Glutamatergic neuron (in vitro differentiated cells): ENCODE measurements around the gene EHMT2. TPM values are rescaled to one million over a fixed set of nuclear protein-coding genes. Genes with fewer than 3 reads are reported as not detected.
A peak's percentile ranks its signal among the peaks of the same experiment; 100 is the strongest.
"Not testable (repeated sequence)": the region's sequence is repeated elsewhere in the genome, so short reads cannot be mapped to it uniquely, and the experiment has no call there.

Experiments used
- DNase-seq: peaks from one replicate; pipeline ENCODE4 v3.0.0; 2022
- H3K27ac Mint-ChIP-seq: one replicate; pipeline ENCODE4 v1.8.0; 2020; ENCODE audit warnings: mild to moderate bottlenecking, mixed read lengths, inconsistent platforms; ENCODE audit not compliant: unreplicated experiment
- H3K27me3 Mint-ChIP-seq: one replicate; pipeline ENCODE4 v1.8.0; 2020; ENCODE audit warnings: mild to moderate bottlenecking, moderate library complexity, mixed read lengths, inconsistent platforms; ENCODE audit not compliant: unreplicated experiment
- H3K36me3 Mint-ChIP-seq: one replicate; pipeline ENCODE4 v1.8.0; 2020; ENCODE audit warnings: mild to moderate bottlenecking, mixed read lengths, inconsistent platforms; ENCODE audit not compliant: unreplicated experiment
- H3K4me1 Mint-ChIP-seq: one replicate; pipeline ENCODE4 v1.8.0; 2020; ENCODE audit warnings: mild to moderate bottlenecking, low read depth, mixed read lengths, inconsistent platforms; ENCODE audit not compliant: unreplicated experiment
- H3K4me3 Mint-ChIP-seq: one replicate; pipeline ENCODE4 v1.8.0; 2020; ENCODE audit warnings: mild to moderate bottlenecking, mixed read lengths, inconsistent platforms; ENCODE audit not compliant: unreplicated experiment
- H3K9me3 Mint-ChIP-seq: one replicate; pipeline ENCODE4 v1.8.0; 2020; ENCODE audit warnings: mild to moderate bottlenecking, moderate library complexity, mixed read lengths, inconsistent platforms; ENCODE audit not compliant: unreplicated experiment
- total RNA-seq: library from RNA; stranded (reverse); fragmentation: NEBNext Ultra II Directional; extraction: Animal tissue kit (Norgen Biotek cat#: 25700); gene quantifications from one replicate; pipeline ENCODE4 v1.2.1, GENCODE V29; 2021; ENCODE audit not compliant: unreplicated experiment
- TF ChIP-seq, protein P1 (sequence below): fragments of 200-600 bp; sonication (generic); IDR thresholded peaks from one replicate; pipeline ENCODE4 v1.5.0; 2021; ENCODE audit not compliant: partially characterized antibody, unreplicated experiment

The EHMT2 gene
- total RNA-seq, 1 donor from 2014 or later: 113 TPM

- Mint-ChIP-seq H3K4me1 (no peaks in the 10 kb centered on the region), H3K4me3 (peak overlapping the region; percentile 11), H3K27me3 (no peaks in the 10 kb centered on the region), H3K27ac (no peak overlapping the region), H3K9me3 (no peaks in the 10 kb centered on the region), H3K36me3 (no peaks in the 10 kb centered on the region)
- no peak for DNase-seq
- TF ChIP-seq, protein P1, sequence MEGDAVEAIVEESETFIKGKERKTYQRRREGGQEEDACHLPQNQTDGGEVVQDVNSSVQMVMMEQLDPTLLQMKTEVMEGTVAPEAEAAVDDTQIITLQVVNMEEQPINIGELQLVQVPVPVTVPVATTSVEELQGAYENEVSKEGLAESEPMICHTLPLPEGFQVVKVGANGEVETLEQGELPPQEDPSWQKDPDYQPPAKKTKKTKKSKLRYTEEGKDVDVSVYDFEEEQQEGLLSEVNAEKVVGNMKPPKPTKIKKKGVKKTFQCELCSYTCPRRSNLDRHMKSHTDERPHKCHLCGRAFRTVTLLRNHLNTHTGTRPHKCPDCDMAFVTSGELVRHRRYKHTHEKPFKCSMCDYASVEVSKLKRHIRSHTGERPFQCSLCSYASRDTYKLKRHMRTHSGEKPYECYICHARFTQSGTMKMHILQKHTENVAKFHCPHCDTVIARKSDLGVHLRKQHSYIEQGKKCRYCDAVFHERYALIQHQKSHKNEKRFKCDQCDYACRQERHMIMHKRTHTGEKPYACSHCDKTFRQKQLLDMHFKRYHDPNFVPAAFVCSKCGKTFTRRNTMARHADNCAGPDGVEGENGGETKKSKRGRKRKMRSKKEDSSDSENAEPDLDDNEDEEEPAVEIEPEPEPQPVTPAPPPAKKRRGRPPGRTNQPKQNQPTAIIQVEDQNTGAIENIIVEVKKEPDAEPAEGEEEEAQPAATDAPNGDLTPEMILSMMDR: no peak
Observed at GRCh38 chr6:31915756-31916155, 18.3 kb upstream of the EHMT2 start.

DNA sequence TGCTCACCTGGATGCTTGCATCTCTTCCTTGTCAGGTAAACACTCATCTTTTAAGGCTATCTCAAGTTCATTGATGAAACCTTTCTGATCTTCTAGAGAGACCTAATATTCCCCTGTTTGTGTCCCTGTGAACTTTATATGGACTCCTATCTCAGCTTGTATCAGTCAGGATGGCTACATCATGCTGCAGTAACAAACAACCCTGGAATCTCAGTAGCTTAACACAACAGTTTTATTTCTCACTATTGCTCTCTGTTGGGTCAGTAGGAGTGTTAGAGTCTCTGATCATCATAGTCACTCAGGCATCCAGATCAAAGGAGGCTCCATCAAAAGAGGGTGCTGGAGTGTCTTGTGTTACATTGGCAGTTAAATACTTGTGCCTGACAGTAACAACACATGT, 17.9 kb upstream of the EHMT2 start:
- no peak overlapping the region for H3K4me3 Mint-ChIP-seq
- H3K27ac Mint-ChIP-seq: no peak overlapping the region
- no peaks in the 10 kb centered on the region for H3K4me1 Mint-ChIP-seq
- H3K9me3 Mint-ChIP-seq: no peaks in the 10 kb centered on the region
- no peaks in the 10 kb centered on the region for H3K27me3 Mint-ChIP-seq
- TF ChIP-seq, protein P1: no peak
- DNase-seq: no peak
- no peaks in the 10 kb centered on the region for H3K36me3 Mint-ChIP-seq

GRCh38 chr6:31911826-31912585, 14.5 kb upstream of the EHMT2 start:
- H3K36me3 Mint-ChIP-seq: no peaks in the 10 kb centered on the region
- no peak for DNase-seq
- H3K9me3 Mint-ChIP-seq: no peaks in the 10 kb centered on the region
- H3K4me1 Mint-ChIP-seq: no peaks in the 10 kb centered on the region
- no peak overlapping the region for H3K4me3 Mint-ChIP-seq
- H3K27me3 Mint-ChIP-seq: no peaks in the 10 kb centered on the region
- no peak overlapping the region for H3K27ac Mint-ChIP-seq
- TF ChIP-seq, protein P1: no peak

- H3K4me1 Mint-ChIP-seq, H3K36me3 Mint-ChIP-seq, DNase-seq: not testable (repeated sequence)
Observed at GRCh38 chr6:31909298-31909697, 11.8 kb upstream of the EHMT2 start.

DNA sequence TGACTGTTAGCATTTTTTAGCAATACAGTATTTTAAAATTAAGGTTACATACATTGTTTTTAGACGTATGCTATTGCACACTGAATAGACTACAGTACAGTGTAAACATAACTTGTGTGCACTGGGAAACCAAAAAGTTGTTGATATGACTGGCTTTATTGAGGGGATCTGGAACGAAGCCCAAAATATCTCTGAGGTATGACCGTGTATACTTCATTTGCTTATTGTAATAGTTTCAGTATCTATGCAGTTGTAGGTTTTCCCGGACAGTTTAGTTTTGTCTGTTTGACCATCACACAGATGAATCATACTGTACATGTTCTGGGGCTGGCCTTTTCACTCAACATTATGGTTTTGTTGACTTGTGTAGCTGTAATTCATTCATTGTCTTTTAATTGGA, 11.3 kb upstream of the EHMT2 start:
- Mint-ChIP-seq H3K4me3 (no peak overlapping the region), H3K4me1 (no peaks in the 10 kb centered on the region)
- TF ChIP-seq, protein P1: no peak

More at GRCh38 chr6:31909298-31909697, 11.8 kb upstream of the EHMT2 start:
- H3K27ac Mint-ChIP-seq, H3K9me3 Mint-ChIP-seq, H3K4me3 Mint-ChIP-seq, H3K27me3 Mint-ChIP-seq: not testable (repeated sequence)

DNA sequence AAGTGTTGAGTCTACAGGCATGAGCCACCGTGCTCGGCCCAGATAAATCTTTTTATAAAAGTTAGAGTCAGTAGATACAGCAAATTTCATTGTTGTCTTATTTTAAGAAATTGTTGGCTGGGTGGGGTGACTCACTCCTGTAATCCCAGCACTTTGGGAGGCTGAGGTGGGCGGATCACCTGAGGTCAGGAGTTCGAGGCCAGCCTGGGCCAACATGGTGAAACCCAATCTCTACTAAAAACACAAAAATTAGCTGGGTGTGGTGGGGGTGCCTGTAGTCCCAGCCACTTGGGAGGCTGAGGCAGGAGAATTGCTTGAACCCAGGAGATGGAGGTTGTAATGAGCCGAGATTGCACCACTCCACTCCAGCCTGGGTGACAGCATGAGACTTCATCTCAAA, 10.8 kb upstream of the EHMT2 start:
- H3K27me3 Mint-ChIP-seq, H3K36me3 Mint-ChIP-seq, DNase-seq, H3K9me3 Mint-ChIP-seq, H3K4me3 Mint-ChIP-seq, H3K4me1 Mint-ChIP-seq, H3K27ac Mint-ChIP-seq: not testable (repeated sequence)

More for the DNA sequence above, 11.3 kb upstream of the EHMT2 start:
- Mint-ChIP-seq H3K27me3 (peaks cover 7% of the 10 kb centered on the region), H3K36me3 (no peaks in the 10 kb centered on the region), H3K27ac (no peak overlapping the region), H3K9me3 (peaks cover 2% of the 10 kb centered on the region)
- no peak for DNase-seq
